Activated T-cell treated with anti-CD3 and anti-CD28 coated beads, Interleukin-2, amount 50 U/mL, for 4 hours (primary cell): Measurements from ENCODE around the gene TPR. TPM values are rescaled to one million over a fixed set of nuclear protein-coding genes. Genes with fewer than 3 reads are reported as not detected.
A peak's percentile ranks its signal among the peaks of the same experiment; 100 is the strongest.
"Not testable (repeated sequence)": the region's sequence is repeated elsewhere in the genome, so short reads cannot be mapped to it uniquely, and the experiment has no call there.

Experiments
- ATAC-seq, 2 donors: fragments of 200-7000 bp; cut with Tn5 transposase; one replicate each; pipeline ENCODE4 v1.10.0; 2021
- DNase-seq: peaks from one replicate; pipeline ENCODE4 v3.0.0-alpha.2; 2020
- H3K27me3 Mint-ChIP-seq: one replicate; pipeline ENCODE4 v1.8.0; 2021; ENCODE audit warnings: low read depth, mixed read lengths
- H3K36me3 Mint-ChIP-seq: one replicate; pipeline ENCODE4 v1.8.0; 2022; ENCODE audit warnings: mixed read lengths; ENCODE audit not compliant: insufficient read depth
- H3K4me1 Mint-ChIP-seq: one replicate; pipeline ENCODE4 v1.8.0; 2021; ENCODE audit warnings: low read depth, mixed read lengths
- H3K4me3 Mint-ChIP-seq: one replicate; pipeline ENCODE4 v1.8.0; 2021; ENCODE audit warnings: mild to moderate bottlenecking, moderate library complexity, mixed read lengths
- H3K9me3 Mint-ChIP-seq: one replicate; pipeline ENCODE4 v1.8.0; 2021; ENCODE audit warnings: mixed read lengths
- total RNA-seq, 3 donors: library from RNA; stranded (reverse); gene quantifications; one replicate each; pipeline ENCODE4 v1.2.1, GENCODE V29; 2021

The TPR gene
- total RNA-seq, 3 donors from 2014 or later = 108 to 120 (median 118) TPM

GRCh38 chr1:186386725-186387383 lies 11.8 kb upstream of the TPR start:
- H3K9me3 Mint-ChIP-seq = no peaks in the 10 kb centered on the region
- peaks cover 23% of the 10 kb centered on the region for H3K36me3 Mint-ChIP-seq
- no peak overlapping the region for H3K4me3 Mint-ChIP-seq
- DNase-seq (no peak), ATAC-seq (no peak)
- no peaks in the 10 kb centered on the region for H3K4me1 Mint-ChIP-seq
- H3K27me3 Mint-ChIP-seq = no peaks in the 10 kb centered on the region

GRCh38 chr1:186375929-186376319 lies 871 bp upstream of the TPR start:
- Mint-ChIP-seq H3K4me3 (peak overlapping the region; percentile 100), H3K27me3 (no peaks in the 10 kb centered on the region), H3K9me3 (no peaks in the 10 kb centered on the region), H3K4me1 (peaks cover 35% of the 10 kb centered on the region), H3K36me3 (peaks cover 17% of the 10 kb centered on the region)
- DNase-seq (no peak), ATAC-seq (peak; percentile 3 to 9)

- Mint-ChIP-seq H3K27me3 (no peaks in the 10 kb centered on the region), H3K36me3 (peaks cover 20% of the 10 kb centered on the region), H3K4me3 (peak overlapping the region; percentile 100), H3K4me1 (peaks cover 37% of the 10 kb centered on the region), H3K9me3 (no peaks in the 10 kb centered on the region)
- DNase-seq (peak; percentile 6), ATAC-seq (peak; percentile 5 to 7)
These were observed 526 bp downstream of the TPR start for GRCh38 chr1:186374303-186375151.

- DNase-seq, H3K4me3 Mint-ChIP-seq, H3K4me1 Mint-ChIP-seq, H3K9me3 Mint-ChIP-seq, H3K27me3 Mint-ChIP-seq, ATAC-seq: not testable (repeated sequence)
- peaks cover 52% of the 10 kb centered on the region for H3K36me3 Mint-ChIP-seq
These were observed 27.0 kb downstream of the TPR start for GRCh38 chr1:186347837-186348691.

GRCh38 chr1:186340772-186341171 lies 34.3 kb downstream of the TPR start:
- H3K36me3 Mint-ChIP-seq = peaks cover 49% of the 10 kb centered on the region
- H3K4me1 Mint-ChIP-seq = no peaks in the 10 kb centered on the region

GRCh38 chr1:186337554-186337953 lies 37.5 kb downstream of the TPR start:
- no peaks in the 10 kb centered on the region for H3K27me3 Mint-ChIP-seq
- DNase-seq = no peak
- ATAC-seq = no peak
- no peaks in the 10 kb centered on the region for H3K4me1 Mint-ChIP-seq
- no peaks in the 10 kb centered on the region for H3K9me3 Mint-ChIP-seq
- peaks cover 48% of the 10 kb centered on the region for H3K36me3 Mint-ChIP-seq
- no peak overlapping the region for H3K4me3 Mint-ChIP-seq

More at GRCh38 chr1:186340772-186341171, 34.3 kb downstream of the TPR start:
- Mint-ChIP-seq H3K27me3 (no peaks in the 10 kb centered on the region), H3K4me3 (no peak overlapping the region), H3K9me3 (no peaks in the 10 kb centered on the region)
- no peak for DNase-seq
- ATAC-seq = no peak

- no peak for ATAC-seq
- H3K4me3 Mint-ChIP-seq = no peak overlapping the region
- no peaks in the 10 kb centered on the region for H3K27me3 Mint-ChIP-seq
- peaks cover 6% of the 10 kb centered on the region for H3K4me1 Mint-ChIP-seq
- no peak for DNase-seq
- peaks cover 39% of the 10 kb centered on the region for H3K36me3 Mint-ChIP-seq
- H3K9me3 Mint-ChIP-seq = no peaks in the 10 kb centered on the region
These were observed 44.3 kb downstream of the TPR start for GRCh38 chr1:186330758-186331157.

- ATAC-seq (no peak), DNase-seq (no peak)
- peaks cover 14% of the 10 kb centered on the region for H3K4me1 Mint-ChIP-seq
- peaks cover 40% of the 10 kb centered on the region for H3K36me3 Mint-ChIP-seq
- H3K4me3 Mint-ChIP-seq = no peak overlapping the region
- H3K9me3 Mint-ChIP-seq = no peaks in the 10 kb centered on the region
- no peaks in the 10 kb centered on the region for H3K27me3 Mint-ChIP-seq
These were observed 47.7 kb downstream of the TPR start for GRCh38 chr1:186327331-186327730.

- ATAC-seq = no peak
- H3K9me3 Mint-ChIP-seq = no peaks in the 10 kb centered on the region
- no peak overlapping the region for H3K4me3 Mint-ChIP-seq
- peaks cover 22% of the 10 kb centered on the region for H3K4me1 Mint-ChIP-seq
- peaks cover 51% of the 10 kb centered on the region for H3K36me3 Mint-ChIP-seq
- no peaks in the 10 kb centered on the region for H3K27me3 Mint-ChIP-seq
- DNase-seq = no peak
These were observed 49.0 kb downstream of the TPR start for GRCh38 chr1:186326009-186326408.

- Mint-ChIP-seq H3K27me3 (no peaks in the 10 kb centered on the region), H3K4me1 (peaks cover 25% of the 10 kb centered on the region), H3K9me3 (no peaks in the 10 kb centered on the region), H3K4me3 (no peak overlapping the region), H3K36me3 (peaks cover 52% of the 10 kb centered on the region)
- DNase-seq (no peak), ATAC-seq (no peak)
These were observed 49.8 kb downstream of the TPR start for GRCh38 chr1:186325239-186325638.

- Mint-ChIP-seq H3K36me3 (peaks cover 54% of the 10 kb centered on the region), H3K4me3 (peak overlapping the region; percentile 63), H3K4me1 (peaks cover 25% of the 10 kb centered on the region), H3K9me3 (no peaks in the 10 kb centered on the region), H3K27me3 (no peaks in the 10 kb centered on the region)
- DNase-seq = no peak
- ATAC-seq = no peak
These were observed 51.2 kb downstream of the TPR start for GRCh38 chr1:186323865-186324264.

- peaks cover 60% of the 10 kb centered on the region for H3K36me3 Mint-ChIP-seq
- DNase-seq (no peak), ATAC-seq (no peak)
- H3K9me3 Mint-ChIP-seq = no peaks in the 10 kb centered on the region
- H3K4me1 Mint-ChIP-seq = peaks cover 17% of the 10 kb centered on the region
- no peaks in the 10 kb centered on the region for H3K27me3 Mint-ChIP-seq
- H3K4me3 Mint-ChIP-seq = no peak overlapping the region
These were observed 59.5 kb downstream of the TPR start for GRCh38 chr1:186315570-186315969.

- ATAC-seq (no peak), DNase-seq (no peak)
- Mint-ChIP-seq H3K36me3 (peaks cover 40% of the 10 kb centered on the region), H3K9me3 (no peaks in the 10 kb centered on the region), H3K4me1 (peaks cover 15% of the 10 kb centered on the region), H3K27me3 (no peaks in the 10 kb centered on the region), H3K4me3 (no peak overlapping the region)
These were observed 63.5 kb downstream of the TPR start for GRCh38 chr1:186311375-186312051.

- no peak for ATAC-seq
- Mint-ChIP-seq H3K4me1 (peaks cover 20% of the 10 kb centered on the region), H3K36me3 (peaks cover 34% of the 10 kb centered on the region), H3K4me3 (no peak overlapping the region), H3K9me3 (no peaks in the 10 kb centered on the region), H3K27me3 (no peaks in the 10 kb centered on the region)
- DNase-seq = no peak
These were observed 64.7 kb downstream of the TPR start for GRCh38 chr1:186310307-186310706.
